ENCODE data around the gene PLXNC1.

The PLXNC1 gene

DNA sequence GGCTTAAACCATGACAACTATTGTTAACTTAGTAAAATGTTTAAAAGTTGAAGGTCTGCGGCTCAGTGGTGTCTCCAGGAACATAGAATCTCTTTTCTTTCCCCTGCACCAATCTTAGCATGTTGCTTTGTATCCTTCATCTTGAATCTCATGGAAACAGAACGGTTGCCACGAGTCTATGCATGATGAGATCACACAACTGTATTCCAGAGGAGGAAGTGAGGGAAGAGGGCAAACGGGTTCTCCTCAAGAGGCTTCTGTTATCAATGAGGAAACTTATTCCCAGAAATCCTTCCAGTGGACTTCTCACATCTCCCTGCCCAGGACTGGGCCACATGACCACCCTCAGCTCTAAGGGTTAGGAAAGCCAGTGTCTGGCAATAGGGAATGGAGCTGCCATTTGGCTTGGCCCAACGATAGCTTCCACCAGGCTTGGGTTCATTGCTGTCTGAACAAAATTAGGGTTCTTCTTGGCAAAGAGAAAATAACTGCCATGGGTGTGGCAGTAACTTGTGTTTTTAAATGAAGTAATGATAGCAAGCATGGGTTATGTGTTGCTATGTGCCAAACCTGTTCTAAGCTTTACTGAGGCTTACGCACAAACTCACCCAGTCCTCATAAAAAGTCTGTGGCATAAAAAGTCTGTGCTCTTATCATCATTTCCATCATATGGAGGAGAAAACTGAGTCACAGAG lies 17.4 kb downstream of the PLXNC1 start:
- Histone ChIP-seq H3K9ac (ENCODE audit: low read length) (no peak overlapping the region), H3K9me3 (ENCODE audit: control insufficient read depth, low read length) (no peaks in the 10 kb centered on the region), H3K4me1 (ENCODE audit: control insufficient read depth, insufficient read depth, low read length) (no peaks in the 10 kb centered on the region), H3K4me3 (ENCODE audit: low read length) (no peak overlapping the region), H3K27me3 (replicated peaks; ENCODE audit: control insufficient read depth, insufficient read depth, low read length) (peaks cover 48% of the 10 kb centered on the region), H3K36me3 (ENCODE audit: control insufficient read depth, insufficient read depth, low read length, severe bottlenecking) (no peaks in the 10 kb centered on the region)
- DNase-seq (ENCODE audit: low read depth): no peak

DNA sequence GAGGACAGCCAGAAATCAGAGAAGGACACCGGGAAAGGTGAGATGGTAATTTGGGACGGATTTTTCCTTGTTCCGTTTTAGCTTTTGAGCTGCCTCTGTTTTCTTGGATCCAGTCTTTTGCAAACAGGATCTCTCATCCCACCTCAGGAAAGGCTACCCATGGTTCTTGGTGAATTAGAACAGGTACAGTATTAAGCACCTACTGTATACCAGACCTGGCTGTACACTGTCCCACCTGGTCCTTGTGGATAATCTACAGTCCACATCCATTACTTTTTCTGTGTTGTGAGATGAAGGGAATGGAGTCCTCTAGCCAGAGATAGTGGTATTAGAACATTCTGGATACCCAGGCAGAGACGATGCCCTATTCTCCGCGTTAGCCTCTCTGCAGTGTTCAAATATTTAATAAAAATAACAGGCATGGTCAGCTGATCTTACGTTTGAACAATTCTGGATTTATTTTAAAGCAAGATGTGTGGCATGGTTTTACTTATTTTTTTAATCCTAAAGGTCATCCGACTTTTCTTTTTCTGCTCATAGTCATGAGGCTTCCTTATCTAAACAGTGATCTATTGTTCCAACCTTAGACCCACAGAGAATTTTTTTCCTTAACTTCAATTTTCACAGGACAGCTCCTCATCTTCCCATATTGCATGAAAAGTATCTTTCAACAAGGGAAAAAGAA lies 18.8 kb downstream of the PLXNC1 start:
- H3K4me1 ChIP-seq (ENCODE audit: control insufficient read depth, insufficient read depth, low read length): no peaks in the 10 kb centered on the region
- H3K9ac ChIP-seq (ENCODE audit: low read length): no peak overlapping the region
- no peaks in the 10 kb centered on the region for H3K36me3 ChIP-seq (ENCODE audit: control insufficient read depth, insufficient read depth, low read length, severe bottlenecking)
- DNase-seq (ENCODE audit: low read depth): no peak
- no peak overlapping the region for H3K4me3 ChIP-seq (ENCODE audit: low read length)
- peaks cover 47% of the 10 kb centered on the region for H3K27me3 ChIP-seq (replicated peaks; ENCODE audit: control insufficient read depth, insufficient read depth, low read length)
- no peaks in the 10 kb centered on the region for H3K9me3 ChIP-seq (ENCODE audit: control insufficient read depth, low read length)

DNA sequence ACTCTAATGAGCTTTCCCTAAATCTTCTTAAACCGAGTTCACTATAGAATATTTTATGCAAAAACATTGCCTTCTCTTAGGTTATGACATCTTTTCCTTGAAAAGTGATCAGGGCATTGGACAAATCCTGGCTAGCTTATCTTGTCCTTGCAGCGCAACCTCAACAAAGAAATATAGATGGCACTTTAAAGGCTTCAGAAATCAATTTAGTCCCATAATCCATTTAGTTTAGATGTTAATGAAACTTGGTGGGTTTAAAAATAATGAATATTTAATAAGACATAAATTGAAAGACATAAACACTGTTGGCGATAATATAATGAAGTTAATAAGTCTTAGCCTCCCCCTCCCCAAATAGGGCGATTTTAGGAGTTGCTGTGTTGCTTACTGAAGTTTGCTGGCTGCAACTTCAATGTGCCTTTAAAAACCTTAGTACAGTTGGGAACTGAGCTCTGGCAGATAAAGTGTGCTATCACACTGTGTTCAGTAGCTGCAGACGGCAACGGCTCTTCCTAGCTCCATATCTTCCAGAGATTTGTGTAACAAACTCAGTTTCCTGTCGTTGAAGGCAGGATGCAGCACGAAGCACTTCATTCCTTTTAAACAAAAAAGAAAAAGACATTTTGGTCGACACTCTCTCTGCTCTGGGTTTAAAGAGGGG lies 19.5 kb downstream of the PLXNC1 start:
- no peak for DNase-seq (ENCODE audit: low read depth)
- peaks cover 44% of the 10 kb centered on the region for H3K27me3 ChIP-seq (replicated peaks; ENCODE audit: control insufficient read depth, insufficient read depth, low read length)
- no peaks in the 10 kb centered on the region for H3K4me1 ChIP-seq (ENCODE audit: control insufficient read depth, insufficient read depth, low read length)
- no peak overlapping the region for H3K9ac ChIP-seq (ENCODE audit: low read length)
- no peaks in the 10 kb centered on the region for H3K9me3 ChIP-seq (ENCODE audit: control insufficient read depth, low read length)
- no peaks in the 10 kb centered on the region for H3K36me3 ChIP-seq (ENCODE audit: control insufficient read depth, insufficient read depth, low read length, severe bottlenecking)
- H3K4me3 ChIP-seq (ENCODE audit: low read length): no peak overlapping the region

DNA sequence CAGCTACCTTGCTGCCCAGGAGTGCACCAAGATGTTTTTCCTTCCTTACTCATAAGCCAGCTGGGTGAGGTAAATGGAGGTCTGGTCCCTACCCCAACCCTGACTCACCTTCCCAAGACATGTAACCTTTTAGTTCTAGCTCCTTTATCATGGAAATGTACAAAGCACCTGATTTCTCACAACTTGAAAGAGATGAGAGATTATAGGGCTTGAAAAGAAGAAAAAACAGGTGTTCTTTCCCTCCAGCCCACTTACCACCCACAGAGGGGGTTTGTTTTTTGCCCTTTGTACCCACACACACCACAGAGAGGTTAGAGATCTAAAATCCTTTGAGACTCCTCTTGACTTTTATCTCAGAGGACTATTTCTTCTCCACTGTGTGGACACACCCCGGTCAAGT lies 21.1 kb downstream of the PLXNC1 start:
- Histone ChIP-seq H3K36me3 (ENCODE audit: control insufficient read depth, insufficient read depth, low read length, severe bottlenecking) (no peaks in the 10 kb centered on the region), H3K9me3 (ENCODE audit: control insufficient read depth, low read length) (no peaks in the 10 kb centered on the region), H3K9ac (ENCODE audit: low read length) (no peak overlapping the region), H3K27me3 (replicated peaks; ENCODE audit: control insufficient read depth, insufficient read depth, low read length) (peaks cover 42% of the 10 kb centered on the region), H3K4me1 (ENCODE audit: control insufficient read depth, insufficient read depth, low read length) (peaks cover 3% of the 10 kb centered on the region), H3K4me3 (ENCODE audit: low read length) (no peak overlapping the region)
- no peak for DNase-seq (ENCODE audit: low read depth)

DNA sequence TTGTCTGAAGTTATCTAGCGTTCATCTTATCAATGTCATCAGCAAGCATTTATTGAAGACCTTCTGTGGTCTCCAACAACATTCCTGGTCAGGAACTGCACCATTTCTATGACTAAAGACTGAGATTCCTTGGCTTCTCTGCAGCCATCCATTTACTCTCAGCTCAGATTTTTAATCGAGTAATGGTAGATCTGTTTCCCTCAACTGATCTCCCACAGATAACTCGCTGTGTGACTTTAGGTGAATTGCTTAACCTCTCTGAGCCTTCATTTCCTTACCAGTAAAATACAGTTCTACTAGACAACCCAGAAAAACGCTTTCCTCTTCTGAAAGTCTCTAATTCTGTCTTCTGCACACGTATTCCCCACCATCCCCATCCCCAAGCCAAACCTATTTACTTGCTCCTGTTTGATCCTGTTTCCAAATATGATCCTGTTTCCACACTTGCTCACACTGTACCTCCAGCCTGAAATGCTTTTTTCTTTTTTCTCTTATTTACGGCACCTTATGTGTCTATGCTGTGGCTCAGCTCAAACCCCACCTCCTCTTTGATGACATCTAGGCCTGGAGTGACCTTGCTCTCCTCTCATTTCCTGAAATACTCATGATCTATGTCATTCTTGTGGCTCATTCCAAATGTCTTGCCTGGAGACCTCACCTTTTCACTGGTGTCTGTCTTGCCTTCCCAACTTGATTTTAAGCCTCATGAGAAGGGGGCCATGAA lies 21.8 kb downstream of the PLXNC1 start:
- H3K9ac ChIP-seq (ENCODE audit: low read length): no peak overlapping the region
- no peaks in the 10 kb centered on the region for H3K36me3 ChIP-seq (ENCODE audit: control insufficient read depth, insufficient read depth, low read length, severe bottlenecking)
- H3K4me1 ChIP-seq (ENCODE audit: control insufficient read depth, insufficient read depth, low read length): peaks cover 3% of the 10 kb centered on the region
- H3K27me3 ChIP-seq (replicated peaks; ENCODE audit: control insufficient read depth, insufficient read depth, low read length): peaks cover 38% of the 10 kb centered on the region
- no peak overlapping the region for H3K4me3 ChIP-seq (ENCODE audit: low read length)
- no peak for DNase-seq (ENCODE audit: low read depth)
- no peaks in the 10 kb centered on the region for H3K9me3 ChIP-seq (ENCODE audit: control insufficient read depth, low read length)

DNA sequence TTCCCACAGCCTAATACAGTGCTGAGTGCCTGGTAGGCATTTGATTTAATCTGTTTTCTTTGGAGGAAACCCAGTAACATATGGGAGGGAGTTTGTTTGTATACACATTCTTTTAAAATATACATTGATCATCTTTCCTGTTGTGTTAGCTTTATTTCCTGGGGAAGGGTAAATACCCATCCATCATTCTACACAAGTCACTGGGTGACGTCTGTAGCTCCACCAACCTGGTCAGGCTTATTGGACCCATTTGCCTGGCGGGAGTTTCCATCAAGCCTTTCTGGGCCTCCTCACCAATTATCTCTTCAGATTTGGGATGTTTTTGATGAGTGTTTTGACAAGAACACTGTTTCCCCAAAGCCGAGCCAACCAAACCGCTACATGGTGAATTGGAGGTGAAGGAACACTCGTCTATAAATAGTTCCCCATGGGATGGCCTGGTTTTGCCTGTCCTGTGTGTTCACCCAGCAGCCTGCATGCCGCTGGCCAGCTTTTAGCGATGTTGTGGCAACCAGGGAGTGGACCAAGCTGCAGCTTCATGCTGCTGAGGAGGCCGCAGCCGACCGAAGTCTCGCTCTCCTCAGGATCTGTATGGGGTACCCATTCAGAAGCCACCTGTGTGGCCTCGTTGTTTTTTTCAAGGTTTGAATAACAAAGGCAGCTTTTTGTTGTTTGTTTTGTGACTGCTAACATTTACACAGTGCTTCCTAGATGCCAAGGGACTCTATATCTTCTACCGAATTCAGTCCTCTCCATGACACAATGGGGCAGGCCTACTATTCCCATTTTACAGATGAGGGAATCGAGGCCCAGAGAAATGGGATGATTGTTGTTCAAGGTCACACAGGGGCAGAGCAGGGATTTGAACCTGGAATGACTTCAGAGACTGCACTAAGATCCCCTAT lies 22.6 kb downstream of the PLXNC1 start:
- Histone ChIP-seq H3K4me3 (ENCODE audit: low read length) (no peak overlapping the region), H3K9ac (ENCODE audit: low read length) (no peak overlapping the region), H3K4me1 (ENCODE audit: control insufficient read depth, insufficient read depth, low read length) (peaks cover 3% of the 10 kb centered on the region), H3K27me3 (replicated peaks; ENCODE audit: control insufficient read depth, insufficient read depth, low read length) (peaks cover 29% of the 10 kb centered on the region), H3K9me3 (ENCODE audit: control insufficient read depth, low read length) (no peaks in the 10 kb centered on the region), H3K36me3 (ENCODE audit: control insufficient read depth, insufficient read depth, low read length, severe bottlenecking) (no peaks in the 10 kb centered on the region)
- no peak for DNase-seq (ENCODE audit: low read depth)

DNA sequence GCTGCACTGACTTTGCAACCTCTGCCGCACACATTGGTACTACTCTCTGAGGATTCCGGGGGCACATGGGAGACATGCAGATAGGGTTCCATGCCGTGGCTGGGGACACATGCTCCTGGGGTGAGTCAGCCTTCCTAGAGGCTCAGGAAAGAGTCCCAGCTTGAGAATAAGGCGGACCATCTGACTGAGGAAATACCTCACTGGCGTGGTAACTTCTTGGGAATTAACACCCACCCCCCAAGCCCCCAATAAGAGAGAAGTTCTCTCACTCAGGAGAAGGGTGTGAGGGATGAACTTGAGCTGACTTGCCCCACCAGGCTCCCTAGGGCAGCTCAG lies 23.2 kb downstream of the PLXNC1 start:
- H3K4me1 ChIP-seq (ENCODE audit: control insufficient read depth, insufficient read depth, low read length): peaks cover 7% of the 10 kb centered on the region
- H3K9me3 ChIP-seq (ENCODE audit: control insufficient read depth, low read length): no peaks in the 10 kb centered on the region
- peaks cover 27% of the 10 kb centered on the region for H3K27me3 ChIP-seq (replicated peaks; ENCODE audit: control insufficient read depth, insufficient read depth, low read length)
- H3K4me3 ChIP-seq (ENCODE audit: low read length): no peak overlapping the region
- no peak overlapping the region for H3K9ac ChIP-seq (ENCODE audit: low read length)
- DNase-seq (ENCODE audit: low read depth): no peak
- H3K36me3 ChIP-seq (ENCODE audit: control insufficient read depth, insufficient read depth, low read length, severe bottlenecking): no peaks in the 10 kb centered on the region

DNA sequence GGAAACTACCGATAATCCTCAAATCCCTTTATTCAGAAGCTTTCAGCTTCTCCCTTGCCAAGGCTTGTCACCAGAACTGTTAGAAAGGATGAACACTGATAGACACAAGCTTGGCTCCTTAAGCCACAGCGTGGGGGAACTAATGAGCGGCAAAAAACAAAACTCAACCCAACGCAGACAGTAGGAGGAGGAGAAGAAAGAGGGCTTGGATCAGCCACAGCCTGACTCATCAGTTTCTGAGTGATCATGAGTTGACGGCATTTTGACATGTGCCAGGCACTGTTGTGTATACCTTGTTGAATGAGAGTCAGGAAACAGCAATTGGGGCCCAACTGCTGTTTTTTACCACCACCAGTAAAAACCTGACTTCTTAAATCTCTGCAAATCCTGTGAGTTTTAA lies 23.7 kb downstream of the PLXNC1 start:
- Histone ChIP-seq H3K4me1 (ENCODE audit: control insufficient read depth, insufficient read depth, low read length) (peaks cover 7% of the 10 kb centered on the region), H3K27me3 (replicated peaks; ENCODE audit: control insufficient read depth, insufficient read depth, low read length) (peaks cover 23% of the 10 kb centered on the region), H3K9me3 (ENCODE audit: control insufficient read depth, low read length) (no peaks in the 10 kb centered on the region), H3K36me3 (ENCODE audit: control insufficient read depth, insufficient read depth, low read length, severe bottlenecking) (no peaks in the 10 kb centered on the region), H3K9ac (ENCODE audit: low read length) (no peak overlapping the region), H3K4me3 (ENCODE audit: low read length) (no peak overlapping the region)
- DNase-seq (ENCODE audit: low read depth): no peak

DNA sequence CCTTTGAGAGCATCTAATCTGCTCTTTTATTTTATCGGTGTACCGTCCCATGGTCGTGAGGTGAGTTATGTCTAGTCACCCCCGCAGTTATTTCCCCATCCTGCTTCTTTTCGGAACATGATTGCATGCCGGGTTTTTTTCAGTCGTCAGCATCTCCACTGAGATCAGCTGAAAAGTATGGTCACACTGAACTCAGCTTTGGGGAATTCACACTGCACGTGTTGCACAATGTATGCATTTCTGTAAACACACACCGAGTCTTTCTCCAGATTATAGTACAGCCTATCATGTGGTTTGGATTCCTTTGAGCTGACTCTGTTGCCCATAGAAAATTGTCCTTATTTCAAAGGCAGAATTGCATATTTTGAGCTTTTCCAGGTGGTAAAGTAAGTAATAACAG lies 24.6 kb downstream of the PLXNC1 start:
- Histone ChIP-seq H3K36me3 (ENCODE audit: control insufficient read depth, insufficient read depth, low read length, severe bottlenecking) (no peaks in the 10 kb centered on the region), H3K27me3 (replicated peaks; ENCODE audit: control insufficient read depth, insufficient read depth, low read length) (peaks cover 13% of the 10 kb centered on the region), H3K9me3 (ENCODE audit: control insufficient read depth, low read length) (peaks cover 6% of the 10 kb centered on the region), H3K4me1 (ENCODE audit: control insufficient read depth, insufficient read depth, low read length) (peaks cover 7% of the 10 kb centered on the region), H3K9ac (ENCODE audit: low read length) (no peak overlapping the region), H3K4me3 (ENCODE audit: low read length) (no peak overlapping the region)
- peak; percentile 98 for DNase-seq (ENCODE audit: low read depth)

DNA sequence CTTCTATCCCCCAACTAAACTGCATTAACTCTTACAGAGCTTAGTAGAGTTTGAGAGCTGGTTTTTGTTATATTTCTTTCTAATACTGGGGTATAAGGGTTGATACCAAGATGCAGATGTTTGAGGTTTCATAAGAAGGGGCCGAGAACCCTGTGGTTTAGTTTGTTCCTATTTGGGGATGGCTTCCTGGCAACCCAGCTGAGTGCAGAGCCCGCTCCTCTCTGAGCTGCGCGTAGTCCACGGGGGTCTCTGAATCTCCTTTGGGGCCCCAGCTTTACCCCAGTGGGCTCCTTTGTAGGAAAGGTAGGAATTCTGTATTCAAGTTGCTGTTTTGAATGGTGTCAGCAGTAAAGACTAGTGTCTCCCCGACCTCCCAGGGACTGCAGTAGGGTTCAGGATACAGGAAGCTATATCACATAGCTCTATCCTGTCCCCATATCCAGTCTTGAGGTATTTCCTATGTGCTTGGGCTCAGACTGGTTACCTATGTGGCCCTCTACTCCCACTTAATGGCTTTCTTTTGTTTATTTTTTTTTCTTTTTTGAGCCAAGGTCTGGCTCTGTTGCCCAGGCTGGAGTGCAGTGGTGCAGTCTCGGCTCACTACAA lies 25.4 kb downstream of the PLXNC1 start:
- Histone ChIP-seq H3K9me3 (ENCODE audit: control insufficient read depth, low read length) (peaks cover 12% of the 10 kb centered on the region), H3K9ac (ENCODE audit: low read length) (no peak overlapping the region), H3K27me3 (replicated peaks; ENCODE audit: control insufficient read depth, insufficient read depth, low read length) (peaks cover 6% of the 10 kb centered on the region), H3K36me3 (ENCODE audit: control insufficient read depth, insufficient read depth, low read length, severe bottlenecking) (no peaks in the 10 kb centered on the region), H3K4me3 (ENCODE audit: low read length) (no peak overlapping the region), H3K4me1 (ENCODE audit: control insufficient read depth, insufficient read depth, low read length) (peaks cover 7% of the 10 kb centered on the region)
- DNase-seq (ENCODE audit: low read depth): no peak

All from adipocyte (in vitro differentiated cells).